GM12875 (cell line): ENCODE measurements around the gene SOD1.
A peak's percentile ranks its signal among the peaks of the same experiment; 100 is the strongest.
"Not testable (repeated sequence)": the region's sequence is repeated elsewhere in the genome, so short reads cannot be mapped to it uniquely, and the experiment has no call there.

ENCODE experiments used
- H3K4me3 ChIP-seq: one replicate; pipeline ENCODE4 v1.5.1; 2011; ENCODE audit warnings: low read depth, low read length, control low read depth
- TF ChIP-seq, protein P1 (sequence below): IDR thresholded peaks from 2 replicates; pipeline ENCODE4 v1.5.1; 2011; ENCODE audit warnings: low read depth, mild to moderate bottlenecking, control low read depth, inconsistent platforms, low read length, moderate library complexity, borderline replicate concordance; ENCODE audit not compliant: insufficient read depth

SOD1 gene

DNA sequence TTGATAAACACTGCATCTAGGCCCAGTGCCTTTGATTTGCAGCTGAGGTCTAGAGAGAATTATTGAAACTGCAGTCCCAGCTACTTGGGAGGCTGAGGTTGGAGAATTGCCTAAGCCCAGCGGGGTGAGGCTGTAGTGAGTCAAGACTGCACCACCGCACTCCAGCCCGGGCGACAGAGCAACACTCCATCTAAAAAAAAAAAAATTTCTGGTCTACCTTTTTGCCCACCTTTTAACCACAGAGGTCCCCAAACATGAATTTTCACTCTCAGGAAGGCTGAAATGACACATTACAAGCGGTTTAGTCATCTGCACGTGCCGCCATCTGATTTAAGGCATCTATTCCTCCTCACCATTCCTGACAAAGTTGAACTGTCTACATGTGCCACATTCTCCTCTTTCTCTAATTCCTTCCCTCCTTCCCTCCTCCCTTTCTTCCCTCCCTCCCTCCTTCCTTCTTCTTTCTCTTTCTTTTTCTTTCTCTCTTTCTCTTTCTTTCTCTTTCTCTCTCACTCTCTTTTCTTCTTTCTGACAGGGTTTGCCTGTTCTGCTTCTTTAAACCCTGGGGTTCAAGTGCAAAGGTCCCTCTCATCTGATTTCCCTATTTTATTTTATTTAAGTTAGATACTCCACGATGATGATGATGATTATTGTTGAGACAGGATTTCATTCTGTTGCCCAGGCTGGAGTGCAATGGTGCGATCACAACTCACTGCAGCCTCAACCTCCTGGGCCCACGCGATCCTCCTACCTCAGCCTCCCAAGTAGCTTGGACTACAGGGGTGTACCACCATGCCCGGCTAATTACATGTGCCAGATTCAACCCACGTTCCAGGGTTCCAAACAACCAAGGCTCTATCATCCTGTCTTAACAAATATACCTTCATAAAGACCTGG lies 3.0 kb upstream of the SOD1 start:
- no peak overlapping the region for H3K4me3 ChIP-seq
- TF ChIP-seq, protein P1, sequence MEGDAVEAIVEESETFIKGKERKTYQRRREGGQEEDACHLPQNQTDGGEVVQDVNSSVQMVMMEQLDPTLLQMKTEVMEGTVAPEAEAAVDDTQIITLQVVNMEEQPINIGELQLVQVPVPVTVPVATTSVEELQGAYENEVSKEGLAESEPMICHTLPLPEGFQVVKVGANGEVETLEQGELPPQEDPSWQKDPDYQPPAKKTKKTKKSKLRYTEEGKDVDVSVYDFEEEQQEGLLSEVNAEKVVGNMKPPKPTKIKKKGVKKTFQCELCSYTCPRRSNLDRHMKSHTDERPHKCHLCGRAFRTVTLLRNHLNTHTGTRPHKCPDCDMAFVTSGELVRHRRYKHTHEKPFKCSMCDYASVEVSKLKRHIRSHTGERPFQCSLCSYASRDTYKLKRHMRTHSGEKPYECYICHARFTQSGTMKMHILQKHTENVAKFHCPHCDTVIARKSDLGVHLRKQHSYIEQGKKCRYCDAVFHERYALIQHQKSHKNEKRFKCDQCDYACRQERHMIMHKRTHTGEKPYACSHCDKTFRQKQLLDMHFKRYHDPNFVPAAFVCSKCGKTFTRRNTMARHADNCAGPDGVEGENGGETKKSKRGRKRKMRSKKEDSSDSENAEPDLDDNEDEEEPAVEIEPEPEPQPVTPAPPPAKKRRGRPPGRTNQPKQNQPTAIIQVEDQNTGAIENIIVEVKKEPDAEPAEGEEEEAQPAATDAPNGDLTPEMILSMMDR: no peak

DNA sequence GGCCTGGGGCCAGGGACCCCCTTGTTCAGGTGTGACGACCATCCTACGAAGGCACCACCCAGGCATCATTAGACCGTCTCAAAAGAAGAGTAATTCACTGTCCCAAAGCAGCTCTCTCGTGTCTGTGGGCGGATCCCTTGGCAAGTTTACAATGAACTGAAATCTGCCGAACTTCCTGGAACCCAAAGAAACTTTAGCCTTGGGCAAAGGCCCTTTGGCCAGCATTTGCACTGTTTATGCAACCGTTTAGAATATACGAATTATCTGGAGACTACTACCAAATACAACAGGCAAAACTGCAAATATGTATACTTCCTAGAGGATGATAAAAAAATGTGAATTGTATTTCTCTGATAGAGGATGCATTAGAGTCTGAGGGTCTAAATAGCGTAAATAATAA lies 1.4 kb upstream of the SOD1 start:
- no peak overlapping the region for H3K4me3 ChIP-seq
- TF ChIP-seq, protein P1: no peak

DNA sequence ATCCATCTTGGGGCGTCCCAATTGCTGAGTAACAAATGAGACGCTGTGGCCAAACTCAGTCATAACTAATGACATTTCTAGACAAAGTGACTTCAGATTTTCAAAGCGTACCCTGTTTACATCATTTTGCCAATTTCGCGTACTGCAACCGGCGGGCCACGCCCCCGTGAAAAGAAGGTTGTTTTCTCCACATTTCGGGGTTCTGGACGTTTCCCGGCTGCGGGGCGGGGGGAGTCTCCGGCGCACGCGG lies 282 bp upstream of the SOD1 start:
- peak overlapping the region; percentile 40 for H3K4me3 ChIP-seq
- TF ChIP-seq, protein P1: no peak

DNA sequence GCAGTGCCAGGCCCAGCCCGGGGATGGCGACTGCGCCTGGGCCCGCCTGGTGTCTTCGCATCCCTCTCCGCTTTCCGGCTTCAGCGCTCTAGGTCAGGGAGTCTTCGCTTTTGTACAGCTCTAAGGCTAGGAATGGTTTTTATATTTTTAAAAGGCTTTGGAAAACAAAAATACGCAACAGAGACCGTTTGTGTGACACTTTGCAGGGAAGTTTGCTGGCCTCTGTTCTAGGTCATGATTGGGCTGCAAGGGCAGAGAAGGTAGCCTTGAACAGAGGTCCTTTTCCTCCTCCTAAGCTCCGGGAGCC lies 719 bp downstream of the SOD1 start:
- TF ChIP-seq, protein P1: no peak
- H3K4me3 ChIP-seq: peak overlapping the region; percentile 66

DNA sequence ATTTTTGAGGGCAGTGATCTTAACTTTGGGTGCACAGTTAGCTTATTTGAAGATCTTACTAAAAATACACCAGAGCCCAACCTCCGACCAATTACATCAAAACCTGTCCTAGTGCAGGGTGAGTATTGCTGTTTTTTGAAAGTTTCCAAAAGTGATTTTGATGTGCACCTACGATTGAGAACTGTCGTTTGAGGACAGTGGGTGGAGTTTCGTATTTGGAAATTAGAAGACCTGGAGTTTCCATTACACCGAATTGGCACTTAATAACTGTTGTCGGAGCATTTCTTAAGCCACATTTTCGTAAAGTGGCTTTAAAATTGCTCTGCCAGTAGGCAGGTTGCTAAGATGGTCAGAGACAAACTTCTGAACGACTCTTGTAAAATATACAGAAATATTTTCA lies 1.1 kb downstream of the SOD1 start:
- H3K4me3 ChIP-seq: peak overlapping the region; percentile 66
- TF ChIP-seq, protein P1: no peak

DNA sequence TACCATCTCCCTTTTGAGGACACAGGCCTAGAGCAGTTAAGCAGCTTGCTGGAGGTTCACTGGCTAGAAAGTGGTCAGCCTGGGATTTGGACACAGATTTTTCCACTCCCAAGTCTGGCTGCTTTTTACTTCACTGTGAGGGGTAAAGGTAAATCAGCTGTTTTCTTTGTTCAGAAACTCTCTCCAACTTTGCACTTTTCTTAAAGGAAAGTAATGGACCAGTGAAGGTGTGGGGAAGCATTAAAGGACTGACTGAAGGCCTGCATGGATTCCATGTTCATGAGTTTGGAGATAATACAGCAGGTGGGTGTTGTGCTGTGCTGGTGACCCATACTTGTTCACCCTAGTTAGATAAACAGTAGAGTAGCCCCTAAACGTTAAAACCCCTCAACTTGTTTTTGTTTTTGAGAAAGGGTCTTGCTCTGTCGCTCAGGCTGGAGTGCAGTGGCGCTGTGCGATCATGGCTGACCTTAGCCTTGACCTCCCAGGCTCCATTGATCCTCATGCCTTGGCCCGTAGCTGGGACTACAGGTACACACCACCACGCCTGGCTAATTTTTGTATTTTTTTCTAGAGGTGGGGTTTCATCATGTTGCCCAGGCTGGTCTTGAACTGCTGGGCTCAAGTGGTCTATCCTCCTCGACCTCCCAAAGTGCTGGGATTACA lies 4.2 kb downstream of the SOD1 start:
- TF ChIP-seq, protein P1: no peak
- no peak overlapping the region for H3K4me3 ChIP-seq

DNA sequence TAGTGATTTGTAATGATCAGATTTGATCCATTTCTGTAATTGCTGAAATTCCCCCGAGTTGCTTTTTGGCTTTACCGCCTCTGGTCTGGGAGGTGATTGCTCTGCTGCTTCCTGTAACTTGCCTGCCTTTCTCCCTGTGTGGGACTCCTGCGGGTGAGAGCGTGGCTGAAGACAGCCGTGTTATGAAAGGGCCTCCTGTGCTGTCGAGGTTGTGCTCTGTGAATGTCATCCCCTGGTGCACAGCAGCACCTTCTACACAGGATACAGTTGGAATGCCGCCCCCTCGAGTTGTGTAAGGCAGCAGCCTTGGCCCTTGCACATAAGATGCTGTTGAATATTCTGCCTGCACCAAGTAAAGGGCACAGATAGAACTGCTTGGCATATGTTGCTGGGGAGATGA lies 5.9 kb downstream of the SOD1 start:
- TF ChIP-seq, protein P1: no peak
- H3K4me3 ChIP-seq: no peak overlapping the region

DNA sequence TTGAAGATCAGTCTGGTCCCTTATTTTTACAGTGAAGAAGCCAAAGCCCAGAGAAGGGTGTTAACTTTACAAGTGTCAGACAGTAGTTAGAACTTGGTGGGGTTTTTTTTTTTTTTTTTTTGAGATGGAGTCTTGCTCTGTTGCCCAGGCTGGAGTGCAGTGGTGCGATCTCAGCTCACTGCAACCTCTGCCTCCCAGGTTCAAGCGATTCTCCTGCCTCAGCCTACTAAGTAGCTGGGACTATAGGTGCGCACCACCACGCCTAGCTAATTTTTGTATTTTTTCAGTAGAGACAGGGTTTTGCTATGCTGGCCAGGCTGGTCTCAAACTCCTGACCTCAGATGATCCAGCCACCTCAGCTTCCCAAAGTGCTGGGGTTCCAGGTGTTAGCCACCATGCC lies 6.4 kb downstream of the SOD1 start:
- not testable (repeated sequence) for H3K4me3 ChIP-seq
